Pulmonary artery endothelial cell (primary cell): ENCODE data around the gene RYR1. TPM values are rescaled to one million over a fixed set of nuclear protein-coding genes. Genes with fewer than 3 reads are reported as not detected.
"Not testable (repeated sequence)": the region's sequence is repeated elsewhere in the genome, so short reads cannot be mapped to it uniquely, and the experiment has no call there.

Experiments
- DNase-seq: peaks from one replicate; pipeline ENCODE4 v3.0.0-alpha.2; 2011; ENCODE audit warnings: low read depth, low spot score
- total RNA-seq: library from RNA; depleted of rRNA; stranded (reverse); fragments of >200 nt; gene quantifications from 2 replicates; pipeline ENCODE4 v1.2.3, GENCODE V29; 2014

Gene RYR1
- total RNA-seq, 1 donor from 2014 or later: 0.26 TPM

DNA sequence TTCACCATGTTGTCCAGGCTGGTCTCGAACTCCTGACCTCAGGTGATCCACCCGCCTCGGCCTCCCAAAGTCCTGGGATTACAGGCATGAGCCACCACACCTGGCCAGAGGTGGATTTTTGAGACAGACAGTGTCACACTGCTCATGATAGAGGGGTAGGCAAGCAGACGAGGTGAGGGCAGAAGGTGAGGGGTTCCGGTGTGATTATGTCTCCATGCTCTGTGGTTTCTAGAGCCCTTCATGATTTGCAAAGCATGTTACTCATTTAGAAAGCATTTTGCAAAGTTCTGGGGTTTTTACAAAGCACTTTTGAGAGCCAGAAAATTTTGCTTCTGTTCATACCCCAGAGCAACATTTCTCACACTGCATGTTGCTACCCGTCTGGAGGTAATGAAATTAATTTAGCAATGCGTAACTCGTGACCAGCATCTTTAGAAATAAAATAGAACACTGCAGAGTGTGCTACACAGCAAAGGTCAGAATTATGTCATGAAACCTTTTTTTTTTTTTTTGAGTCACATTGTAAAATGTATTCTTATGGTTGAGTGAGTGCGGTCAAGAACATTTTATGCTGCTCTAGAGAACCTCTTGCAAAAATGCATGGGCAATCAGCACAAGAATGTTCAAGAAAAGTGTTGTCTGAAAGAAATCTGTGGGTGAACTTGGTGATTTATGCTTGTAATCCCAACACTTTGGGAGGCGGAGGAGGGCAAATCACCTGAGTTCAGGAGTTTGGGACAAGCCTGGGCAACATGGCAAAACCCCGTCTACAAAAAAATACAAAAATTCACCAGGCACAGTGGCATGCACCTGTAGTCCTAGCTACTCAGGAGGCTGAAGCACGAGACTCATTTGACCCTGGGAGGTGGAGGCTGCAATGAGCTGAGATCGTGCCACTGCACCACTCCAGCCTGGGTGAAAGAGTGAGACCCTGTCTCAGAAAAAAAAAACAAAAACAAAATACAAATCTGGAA, 126.2 kb downstream of the RYR1 start:
- no peak for DNase-seq

DNA sequence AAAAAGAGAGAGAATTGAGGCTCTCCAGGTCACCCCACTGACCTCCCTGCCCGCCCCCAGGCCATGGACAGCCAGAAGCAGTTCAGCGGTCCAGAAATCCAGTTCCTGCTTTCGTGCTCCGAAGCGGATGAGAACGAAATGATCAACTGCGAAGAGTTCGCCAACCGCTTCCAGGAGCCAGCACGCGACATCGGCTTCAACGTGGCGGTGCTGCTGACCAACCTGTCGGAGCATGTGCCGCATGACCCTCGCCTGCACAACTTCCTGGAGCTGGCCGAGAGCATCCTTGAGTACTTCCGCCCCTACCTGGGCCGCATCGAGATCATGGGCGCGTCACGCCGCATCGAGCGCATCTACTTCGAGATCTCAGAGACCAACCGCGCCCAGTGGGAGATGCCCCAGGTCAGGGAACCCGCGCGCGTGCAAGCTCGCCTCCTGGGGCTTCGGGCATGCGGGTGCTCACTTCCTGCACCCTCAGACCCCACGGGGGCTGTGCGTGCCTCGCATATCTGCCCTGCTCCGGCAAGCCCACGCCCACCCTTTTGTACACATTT, 127.6 kb downstream of the RYR1 start:
- DNase-seq: no peak

DNA sequence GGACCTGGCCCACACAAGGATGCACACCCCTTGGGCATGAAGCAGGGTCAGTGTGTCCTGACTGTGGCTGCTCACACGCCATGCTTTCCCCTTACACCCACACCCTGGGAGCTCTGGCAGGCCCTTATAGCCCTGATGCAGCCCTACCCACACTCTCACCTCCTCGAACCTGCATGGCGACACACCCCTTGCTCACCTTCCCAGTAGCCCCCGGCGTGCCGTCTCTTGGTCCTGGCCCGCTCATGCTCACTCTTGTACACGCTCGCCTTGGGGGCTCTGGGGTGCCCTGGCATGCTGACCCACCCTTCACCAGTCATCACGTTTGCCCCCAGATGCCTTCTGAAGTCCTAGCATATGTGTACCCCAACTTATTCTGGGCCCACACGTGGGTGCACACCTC, 128.2 kb downstream of the RYR1 start:
- DNase-seq: no peak

DNA sequence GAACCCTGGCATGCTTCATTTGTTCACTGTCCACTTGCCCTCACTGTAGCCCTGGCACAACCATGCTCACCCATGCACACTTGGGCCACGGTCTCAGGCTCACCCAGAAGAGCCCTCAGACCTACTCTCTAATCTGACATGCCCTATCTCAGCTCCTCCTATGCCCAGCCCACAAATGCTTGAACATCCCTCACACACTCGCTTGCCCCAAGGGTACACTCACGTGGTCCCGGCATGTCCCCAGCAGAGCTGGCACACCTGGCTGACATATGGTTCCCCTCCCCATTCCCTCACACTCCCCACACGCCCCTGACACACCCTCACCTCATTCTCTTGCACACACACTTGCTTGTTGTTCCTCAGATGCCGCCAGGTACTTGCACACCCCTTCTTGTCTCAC, 128.6 kb downstream of the RYR1 start:
- no peak for DNase-seq

- no peak for DNase-seq
Measured at GRCh38 chr19:38563475-38563874, 130.0 kb downstream of the RYR1 start.

GRCh38 chr19:38564981-38565690, 131.6 kb downstream of the RYR1 start:
- DNase-seq: no peak

GRCh38 chr19:38565691-38566105, 132.2 kb downstream of the RYR1 start:
- DNase-seq: no peak

- no peak for DNase-seq
Measured at GRCh38 chr19:38569368-38569983, 136.0 kb downstream of the RYR1 start.

DNA sequence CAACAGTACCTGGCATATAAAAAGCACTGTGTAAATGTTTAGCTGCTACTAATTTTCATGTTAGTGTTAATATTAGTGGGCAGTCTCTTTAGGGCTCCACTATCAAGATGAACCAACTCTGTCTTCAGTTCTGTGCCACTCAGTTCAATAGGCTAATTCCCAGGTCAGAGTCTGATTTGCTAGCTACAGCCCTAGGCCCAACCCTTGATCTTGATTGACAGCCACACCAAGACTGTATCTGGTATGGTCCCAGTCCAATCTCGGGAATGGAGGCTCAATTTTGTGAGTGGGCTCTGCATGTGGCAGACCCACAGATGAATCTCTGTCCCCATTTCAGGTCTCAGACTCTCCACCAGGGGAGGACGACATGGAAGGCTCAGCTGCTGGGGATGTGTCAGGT, 138.2 kb downstream of the RYR1 start:
- DNase-seq: no peak

DNA sequence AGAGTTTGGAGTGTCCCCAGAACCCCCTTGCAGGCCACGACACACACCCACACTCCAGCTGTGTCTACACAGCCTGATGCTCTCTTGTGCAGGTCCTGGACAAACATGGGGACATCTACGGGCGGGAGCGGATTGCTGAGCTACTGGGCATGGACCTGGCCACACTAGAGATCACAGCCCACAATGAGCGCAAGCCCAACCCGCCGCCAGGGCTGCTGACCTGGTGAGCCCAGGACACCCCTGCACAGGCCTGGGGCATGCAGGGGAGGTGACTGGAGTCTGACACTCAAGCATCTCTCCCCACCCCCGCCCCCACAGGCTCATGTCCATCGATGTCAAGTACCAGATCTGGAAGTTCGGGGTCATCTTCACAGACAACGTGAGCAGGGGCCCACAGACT, 144.3 kb downstream of the RYR1 start:
- DNase-seq: no peak

DNA sequence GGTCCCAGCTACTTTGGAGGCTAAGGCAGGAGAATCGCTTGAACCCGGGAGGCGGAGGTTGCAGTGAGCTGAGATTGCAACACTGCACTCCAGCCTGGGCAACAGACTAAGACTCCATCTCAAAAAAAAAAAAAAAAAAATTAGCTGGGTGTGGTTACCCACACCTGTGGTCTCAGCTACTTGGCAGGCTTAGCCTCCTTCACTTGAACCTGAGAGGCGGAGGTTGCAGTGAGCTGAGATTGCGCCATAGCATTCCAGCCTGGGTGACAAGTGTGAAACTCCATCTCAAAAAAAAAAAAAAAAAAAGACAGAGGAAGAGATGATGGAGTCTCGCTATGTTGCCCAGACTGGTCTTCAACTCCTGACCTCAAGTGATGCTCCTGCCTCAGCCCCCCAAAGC, 145.8 kb downstream of the RYR1 start:
- DNase-seq: not testable (repeated sequence)

DNA sequence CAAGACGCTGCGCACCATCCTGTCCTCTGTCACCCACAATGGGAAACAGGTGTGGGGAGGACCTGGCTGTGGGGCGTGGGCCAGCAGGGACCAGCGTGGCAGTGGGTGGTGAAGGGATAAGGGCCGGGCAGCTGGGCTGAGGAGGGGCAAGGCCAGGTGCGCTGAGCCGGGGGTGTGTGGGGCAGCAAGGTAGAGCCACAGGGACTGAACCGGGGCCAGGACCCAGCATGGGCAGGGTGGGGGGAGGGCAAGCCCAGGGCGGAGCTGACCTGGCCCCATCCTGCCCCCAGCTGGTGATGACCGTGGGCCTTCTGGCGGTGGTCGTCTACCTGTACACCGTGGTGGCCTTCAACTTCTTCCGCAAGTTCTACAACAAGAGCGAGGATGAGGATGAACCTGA, 146.6 kb downstream of the RYR1 start:
- no peak for DNase-seq

DNA sequence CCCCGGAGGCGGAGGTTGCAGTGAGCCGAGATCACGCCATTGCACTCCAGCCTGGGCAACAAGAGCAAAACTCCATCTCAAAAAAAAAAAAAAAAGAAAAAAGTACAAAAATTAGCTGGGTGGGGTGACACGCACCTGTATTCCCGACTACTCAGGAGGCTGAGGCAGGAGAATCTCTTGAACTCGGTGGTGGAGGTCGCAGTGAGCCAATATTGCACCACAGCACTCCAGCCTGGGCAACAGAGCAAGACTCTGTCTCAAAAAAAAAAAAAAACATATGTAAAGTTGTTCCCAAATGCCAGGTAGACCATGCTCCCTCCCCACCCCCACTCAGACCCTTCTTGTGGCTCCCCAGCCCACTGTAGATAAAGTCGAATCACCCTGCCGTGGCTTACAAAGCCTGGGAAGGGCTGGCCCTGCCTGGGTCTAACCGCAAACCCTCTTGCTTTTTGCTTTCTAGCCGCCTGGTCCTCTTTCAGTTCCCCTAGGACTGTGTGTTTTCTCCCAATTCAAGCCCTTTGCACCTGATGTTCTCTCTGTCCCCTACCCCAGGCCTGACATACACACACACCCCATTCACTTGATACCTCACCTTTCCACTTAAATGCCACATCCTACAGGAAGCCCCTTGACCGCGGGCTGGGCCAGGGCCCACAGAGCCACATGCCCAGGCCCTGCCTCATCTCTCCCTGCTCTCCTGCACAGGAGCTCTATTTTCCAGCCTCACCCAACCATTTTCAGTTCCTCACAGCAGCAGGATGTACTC, 149.9 kb downstream of the RYR1 start:
- no peak for DNase-seq

GRCh38 chr19:38583985-38584305, 150.5 kb downstream of the RYR1 start:
- DNase-seq: no peak

GRCh38 chr19:38587562-38587961, 154.1 kb downstream of the RYR1 start:
- no peak for DNase-seq

- DNase-seq: no peak
Measured at GRCh38 chr19:38588041-38588440, 154.6 kb downstream of the RYR1 start.

GRCh38 chr19:38592940-38593339, 159.4 kb downstream of the RYR1 start:
- no peak for DNase-seq

DNA sequence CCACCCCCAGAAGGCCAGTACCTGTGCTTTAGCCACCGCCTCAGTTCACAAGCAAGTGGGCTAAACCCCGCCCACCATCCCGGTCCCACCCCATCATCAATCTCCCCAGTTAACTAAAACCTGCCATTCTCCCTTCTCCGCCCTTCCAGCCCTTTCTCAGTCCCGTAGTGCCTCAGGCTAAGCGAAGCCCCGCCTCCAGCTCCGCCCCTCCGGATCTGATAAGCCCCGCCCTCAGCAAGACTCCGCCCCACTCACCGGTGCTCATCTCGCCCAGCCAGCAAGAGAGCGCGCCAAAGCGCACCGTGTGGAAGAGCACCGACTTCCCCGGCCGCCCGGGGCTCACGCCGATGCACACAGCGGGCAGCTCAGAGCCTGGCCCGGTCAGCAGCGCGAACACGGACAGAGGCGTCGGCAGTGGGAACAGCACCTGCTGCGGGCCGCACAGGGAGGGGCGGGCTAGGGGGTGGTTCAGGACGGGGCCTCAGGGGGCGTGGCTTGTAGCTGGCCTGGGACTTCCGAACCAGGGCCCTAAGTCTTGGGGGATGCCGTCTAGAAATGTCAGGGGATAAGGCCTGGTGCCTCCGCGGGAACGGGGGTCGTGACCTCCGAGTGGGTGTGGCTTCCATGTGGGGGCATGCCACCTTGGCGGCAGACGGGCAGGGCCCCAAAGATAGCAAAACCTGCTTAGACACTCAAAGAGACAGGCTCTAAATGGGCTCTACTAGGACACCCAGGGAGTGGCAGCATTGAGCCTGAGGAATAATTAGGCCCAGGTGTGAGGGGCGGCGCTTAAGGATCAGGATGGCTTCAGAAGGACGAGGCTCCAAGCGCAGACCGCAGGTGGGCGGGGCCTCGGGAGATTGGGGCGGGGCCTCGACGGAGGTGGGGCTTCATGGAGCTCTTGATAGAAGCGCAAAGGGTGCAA, 162.8 kb downstream of the RYR1 start:
- DNase-seq: no peak

DNA sequence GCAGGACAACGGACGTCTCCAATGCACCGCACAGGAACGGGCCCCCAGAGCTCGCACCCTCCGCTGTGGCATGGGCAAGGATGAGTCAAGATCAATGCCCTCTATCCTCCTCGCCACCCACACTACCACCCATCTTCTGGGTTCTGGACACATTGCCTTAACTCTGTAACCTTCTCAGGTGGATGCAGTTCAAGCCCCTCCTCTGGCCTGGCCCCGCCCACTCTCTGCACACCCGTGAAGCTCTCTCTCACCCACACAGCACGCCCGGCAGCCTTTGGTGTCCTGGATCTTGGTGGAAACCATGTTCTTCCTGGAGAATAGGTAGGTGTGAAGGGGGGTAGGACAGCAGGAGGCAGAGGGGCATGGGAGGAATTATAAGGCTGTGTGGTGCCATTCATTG, 163.6 kb downstream of the RYR1 start:
- DNase-seq: no peak

DNA sequence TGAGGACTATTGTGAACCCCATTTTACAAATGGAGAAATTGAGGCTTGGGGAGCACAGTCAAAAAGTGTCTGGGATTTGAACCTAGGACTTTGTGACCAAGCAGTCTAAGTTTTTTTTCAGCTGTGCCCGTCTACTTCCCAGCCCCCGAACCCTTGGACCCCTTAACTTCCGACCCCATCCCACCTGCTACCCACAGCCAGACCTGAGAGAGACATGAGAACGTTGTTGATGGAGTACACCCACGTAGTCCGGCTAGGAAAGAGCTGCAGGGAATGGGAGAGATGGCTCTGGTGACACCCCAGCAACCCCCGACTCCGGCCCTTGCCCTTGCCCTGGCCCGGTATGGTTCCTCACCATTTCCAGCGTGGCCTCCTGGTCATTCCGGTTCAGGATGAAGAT, 166.2 kb downstream of the RYR1 start:
- no peak for DNase-seq
